AG09319 (cell line): ENCODE results near the gene CHRNA4.

ENCODE experiments used
- DNase-seq: peaks from one replicate; pipeline ENCODE4 v3.0.0-alpha.2; 2010; ENCODE audit warnings: low read depth; ENCODE audit errors: extremely low read depth
- CTCF ChIP-seq: IDR thresholded peaks from 2 replicates; pipeline ENCODE4 v1.5.1; 2011; ENCODE audit warnings: low read depth, mild to moderate bottlenecking, inconsistent platforms, low read length, moderate library complexity

The CHRNA4 gene

GRCh38 chr20:63387917-63388316 is 26.8 kb upstream of the CHRNA4 start:
- DNase-seq, result no peak
- no peak for TF ChIP-seq CTCF

- no peak for DNase-seq
- TF ChIP-seq CTCF, result no peak
Observed at GRCh38 chr20:63387393-63387792, 26.2 kb upstream of the CHRNA4 start.

GRCh38 chr20:63386491-63386890 is 25.3 kb upstream of the CHRNA4 start:
- TF ChIP-seq CTCF, result no peak
- DNase-seq, result no peak

GRCh38 chr20:63385819-63386218 is 24.7 kb upstream of the CHRNA4 start:
- no peak for DNase-seq
- TF ChIP-seq CTCF, result no peak

- DNase-seq, result no peak
- TF ChIP-seq CTCF, result no peak
Observed at GRCh38 chr20:63384336-63384735, 23.2 kb upstream of the CHRNA4 start.

- no peak for TF ChIP-seq CTCF
- no peak for DNase-seq
Observed at GRCh38 chr20:63383556-63383955, 22.4 kb upstream of the CHRNA4 start.

GRCh38 chr20:63382551-63383300 is 21.6 kb upstream of the CHRNA4 start:
- TF ChIP-seq CTCF, result no peak
- no peak for DNase-seq
